ENCODE measurements around the gene AQP4. TPM values are rescaled to one million over a fixed set of nuclear protein-coding genes. Genes with fewer than 3 reads are reported as not detected.

The AQP4 gene
- total RNA-seq, 1 experiment from 2014 or later: not detected

DNA sequence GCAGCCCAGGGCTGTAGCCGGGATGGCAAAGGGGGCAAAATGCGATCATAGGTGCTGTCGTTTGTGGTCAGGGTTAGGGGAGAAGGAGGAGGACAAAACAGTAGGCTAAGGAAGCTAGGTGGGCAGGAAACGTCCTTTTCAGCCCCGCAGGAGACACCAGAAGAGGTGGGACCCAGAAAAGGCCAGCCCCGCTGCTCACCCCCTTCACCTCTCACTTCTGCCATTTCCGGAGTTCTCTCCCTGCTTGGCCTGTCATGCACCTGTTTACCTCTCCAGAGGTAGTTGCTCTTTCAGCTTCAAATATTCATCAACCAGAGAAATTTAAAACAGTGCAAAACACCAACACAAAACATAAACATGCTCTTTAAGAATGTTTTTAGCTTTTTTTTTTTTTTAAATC, 849 bp downstream of the AQP4 start:
- intact Hi-C loops (cut with micrococcal nuclease; ENCODE audit: unreplicated experiment): no loop called here
- Histone ChIP-seq H3K27ac (ENCODE audit: low read length) (no peak overlapping the region), H3K27me3 (ENCODE audit: control insufficient read depth, insufficient read depth, low read length) (peaks cover 33% of the 10 kb centered on the region), H3K36me3 (ENCODE audit: control insufficient read depth, insufficient read depth, low read length) (no peaks in the 10 kb centered on the region), H3K9me3 (ENCODE audit: control insufficient read depth, insufficient read depth, low read depth, low read length) (no peaks in the 10 kb centered on the region), H3K4me1 (ENCODE audit: control insufficient read depth, insufficient read depth, low read length) (no peaks in the 10 kb centered on the region), H3K4me3 (ENCODE audit: low read depth in 2 of 2, low read length in 2 of 2) (no peak overlapping the region)
- ATAC-seq (no peak), DNase-seq (ENCODE audit: low read depth, low spot score) (no peak)
- ChIA-PET POLR2A (no interaction called here), CTCF (no interaction called here)
- TF ChIP-seq POLR2AphosphoS5 (IDR thresholded peaks at IDR 0.05; ENCODE audit: low read depth, low read length): no peak
- TF ChIP-seq, protein P1, sequence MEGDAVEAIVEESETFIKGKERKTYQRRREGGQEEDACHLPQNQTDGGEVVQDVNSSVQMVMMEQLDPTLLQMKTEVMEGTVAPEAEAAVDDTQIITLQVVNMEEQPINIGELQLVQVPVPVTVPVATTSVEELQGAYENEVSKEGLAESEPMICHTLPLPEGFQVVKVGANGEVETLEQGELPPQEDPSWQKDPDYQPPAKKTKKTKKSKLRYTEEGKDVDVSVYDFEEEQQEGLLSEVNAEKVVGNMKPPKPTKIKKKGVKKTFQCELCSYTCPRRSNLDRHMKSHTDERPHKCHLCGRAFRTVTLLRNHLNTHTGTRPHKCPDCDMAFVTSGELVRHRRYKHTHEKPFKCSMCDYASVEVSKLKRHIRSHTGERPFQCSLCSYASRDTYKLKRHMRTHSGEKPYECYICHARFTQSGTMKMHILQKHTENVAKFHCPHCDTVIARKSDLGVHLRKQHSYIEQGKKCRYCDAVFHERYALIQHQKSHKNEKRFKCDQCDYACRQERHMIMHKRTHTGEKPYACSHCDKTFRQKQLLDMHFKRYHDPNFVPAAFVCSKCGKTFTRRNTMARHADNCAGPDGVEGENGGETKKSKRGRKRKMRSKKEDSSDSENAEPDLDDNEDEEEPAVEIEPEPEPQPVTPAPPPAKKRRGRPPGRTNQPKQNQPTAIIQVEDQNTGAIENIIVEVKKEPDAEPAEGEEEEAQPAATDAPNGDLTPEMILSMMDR (IDR thresholded peaks at IDR 0.05): no peak
- no peak for TF ChIP-seq SIN3A (IDR thresholded peaks at IDR 0.05; ENCODE audit: borderline replicate concordance, insufficient read depth, low read depth, low read length)
- TF ChIP-seq TCF7L2 (IDR thresholded peaks at IDR 0.05; ENCODE audit: low read depth, low read length): no peak
- TF ChIP-seq, protein P2, sequence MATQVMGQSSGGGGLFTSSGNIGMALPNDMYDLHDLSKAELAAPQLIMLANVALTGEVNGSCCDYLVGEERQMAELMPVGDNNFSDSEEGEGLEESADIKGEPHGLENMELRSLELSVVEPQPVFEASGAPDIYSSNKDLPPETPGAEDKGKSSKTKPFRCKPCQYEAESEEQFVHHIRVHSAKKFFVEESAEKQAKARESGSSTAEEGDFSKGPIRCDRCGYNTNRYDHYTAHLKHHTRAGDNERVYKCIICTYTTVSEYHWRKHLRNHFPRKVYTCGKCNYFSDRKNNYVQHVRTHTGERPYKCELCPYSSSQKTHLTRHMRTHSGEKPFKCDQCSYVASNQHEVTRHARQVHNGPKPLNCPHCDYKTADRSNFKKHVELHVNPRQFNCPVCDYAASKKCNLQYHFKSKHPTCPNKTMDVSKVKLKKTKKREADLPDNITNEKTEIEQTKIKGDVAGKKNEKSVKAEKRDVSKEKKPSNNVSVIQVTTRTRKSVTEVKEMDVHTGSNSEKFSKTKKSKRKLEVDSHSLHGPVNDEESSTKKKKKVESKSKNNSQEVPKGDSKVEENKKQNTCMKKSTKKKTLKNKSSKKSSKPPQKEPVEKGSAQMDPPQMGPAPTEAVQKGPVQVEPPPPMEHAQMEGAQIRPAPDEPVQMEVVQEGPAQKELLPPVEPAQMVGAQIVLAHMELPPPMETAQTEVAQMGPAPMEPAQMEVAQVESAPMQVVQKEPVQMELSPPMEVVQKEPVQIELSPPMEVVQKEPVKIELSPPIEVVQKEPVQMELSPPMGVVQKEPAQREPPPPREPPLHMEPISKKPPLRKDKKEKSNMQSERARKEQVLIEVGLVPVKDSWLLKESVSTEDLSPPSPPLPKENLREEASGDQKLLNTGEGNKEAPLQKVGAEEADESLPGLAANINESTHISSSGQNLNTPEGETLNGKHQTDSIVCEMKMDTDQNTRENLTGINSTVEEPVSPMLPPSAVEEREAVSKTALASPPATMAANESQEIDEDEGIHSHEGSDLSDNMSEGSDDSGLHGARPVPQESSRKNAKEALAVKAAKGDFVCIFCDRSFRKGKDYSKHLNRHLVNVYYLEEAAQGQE (IDR thresholded peaks at IDR 0.05; ENCODE audit: insufficient read depth in 1 of 2, low read depth in 2 of 2, low read length in 1 of 2): no peak
- in situ Hi-C loops (cut with HindIII; ENCODE audit: low pct_unique_long_range_greater_than_20kb, low sequenced_read_pairs): no loop called here
- no TSS peak for BruUV-seq (replicated peaks)

DNA sequence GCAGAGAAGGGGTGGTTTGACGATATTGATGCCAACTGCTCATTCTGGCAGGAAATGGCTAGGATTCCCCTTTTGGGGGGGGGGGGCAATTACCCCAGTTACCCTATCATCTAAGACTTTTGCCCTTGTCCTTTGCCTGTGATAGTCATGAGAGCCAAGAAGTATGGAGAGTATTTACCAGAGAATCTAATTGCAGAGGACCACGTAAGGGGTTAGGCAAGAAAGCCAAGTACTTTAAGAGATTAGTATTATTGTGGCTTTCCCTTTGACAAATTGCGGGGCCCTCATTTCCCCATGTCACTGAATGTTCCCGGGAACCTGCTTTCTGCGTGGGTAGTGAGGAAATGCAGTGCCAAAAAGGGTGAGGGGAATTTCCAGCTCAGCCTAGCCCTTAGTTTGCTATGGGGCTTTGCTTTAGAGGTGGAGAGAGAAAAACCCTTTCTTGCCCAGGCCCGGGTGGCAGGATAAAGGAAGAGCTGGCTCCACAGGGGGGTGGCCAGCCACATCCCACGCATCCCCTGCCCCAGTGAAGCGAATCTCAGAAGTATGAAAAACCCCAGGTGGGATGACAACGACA, 1.5 kb downstream of the AQP4 start:
- TF ChIP-seq SIN3A (IDR thresholded peaks at IDR 0.05; ENCODE audit: borderline replicate concordance, insufficient read depth, low read depth, low read length) (no peak), TCF7L2 (IDR thresholded peaks at IDR 0.05; ENCODE audit: low read depth, low read length) (no peak), POLR2AphosphoS5 (IDR thresholded peaks at IDR 0.05; ENCODE audit: low read depth, low read length) (no peak)
- TF ChIP-seq, protein P1 (IDR thresholded peaks at IDR 0.05): no peak
- TF ChIP-seq, protein P2 (IDR thresholded peaks at IDR 0.05; ENCODE audit: insufficient read depth in 1 of 2, low read depth in 2 of 2, low read length in 1 of 2): no peak
- intact Hi-C loops (cut with micrococcal nuclease; ENCODE audit: unreplicated experiment): no loop called here
- Histone ChIP-seq H3K27ac (ENCODE audit: low read length) (no peak overlapping the region), H3K4me3 (ENCODE audit: low read depth in 2 of 2, low read length in 2 of 2) (no peak overlapping the region), H3K27me3 (ENCODE audit: control insufficient read depth, insufficient read depth, low read length) (peaks cover 35% of the 10 kb centered on the region), H3K9me3 (ENCODE audit: control insufficient read depth, insufficient read depth, low read depth, low read length) (no peaks in the 10 kb centered on the region), H3K36me3 (ENCODE audit: control insufficient read depth, insufficient read depth, low read length) (no peaks in the 10 kb centered on the region), H3K4me1 (ENCODE audit: control insufficient read depth, insufficient read depth, low read length) (no peaks in the 10 kb centered on the region)
- ChIA-PET CTCF (no interaction called here), POLR2A (no interaction called here)
- ATAC-seq (no peak), DNase-seq (ENCODE audit: low read depth, low spot score) (no peak)
- in situ Hi-C loops (cut with HindIII; ENCODE audit: low pct_unique_long_range_greater_than_20kb, low sequenced_read_pairs): no loop called here
- no TSS peak for BruUV-seq (replicated peaks)

All from Panc1 (cell line).